ENCODE measurements around the gene CROCC2.

Gene CROCC2

DNA sequence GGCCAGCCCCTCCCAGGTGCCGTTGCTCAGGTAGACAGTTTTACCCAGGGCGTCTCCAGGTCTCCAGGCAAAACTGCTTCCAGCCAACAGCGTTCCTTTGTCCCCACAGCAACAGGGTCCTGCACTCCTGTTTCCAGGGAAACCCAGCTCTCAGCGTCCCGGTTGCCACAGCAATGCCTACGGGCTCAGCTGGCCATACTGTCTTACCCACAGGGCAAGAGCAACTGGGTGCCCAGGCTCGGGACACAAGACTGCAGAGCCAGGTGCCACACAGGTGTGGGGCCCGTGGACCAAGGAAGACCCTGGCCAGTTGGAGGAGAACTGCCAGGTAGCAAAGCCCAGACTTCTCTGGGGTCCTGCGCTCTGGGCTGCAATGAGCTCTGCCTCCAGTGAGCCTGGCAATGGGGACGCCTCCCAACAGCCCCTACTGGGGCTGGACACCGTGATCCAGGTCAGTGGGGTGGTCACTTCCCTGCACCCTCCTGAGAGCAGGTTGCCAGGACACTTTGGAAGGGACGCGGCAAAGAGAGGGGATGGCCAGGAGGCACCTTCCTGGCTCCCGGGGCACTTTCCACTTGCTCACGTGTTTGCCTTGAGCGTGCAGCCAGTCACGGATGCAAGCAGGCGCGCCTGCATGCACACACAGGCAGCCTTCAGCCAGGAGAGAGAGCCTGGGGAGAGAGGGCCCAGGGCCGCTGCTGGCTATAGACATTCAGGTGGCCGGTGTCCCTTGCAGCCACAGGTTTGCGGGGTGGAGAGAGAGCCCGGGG, at the start of gene CROCC2:
Gene CROCC2, plus strand, starts transcription at position 196 of the 770 bp plus-strand sequence. Its CDS starts 178 bp downstream, at position 374.
- no peak for DNase-seq (ENCODE audit: low read depth in 1 of 2, low spot score in 1 of 2)

DNA sequence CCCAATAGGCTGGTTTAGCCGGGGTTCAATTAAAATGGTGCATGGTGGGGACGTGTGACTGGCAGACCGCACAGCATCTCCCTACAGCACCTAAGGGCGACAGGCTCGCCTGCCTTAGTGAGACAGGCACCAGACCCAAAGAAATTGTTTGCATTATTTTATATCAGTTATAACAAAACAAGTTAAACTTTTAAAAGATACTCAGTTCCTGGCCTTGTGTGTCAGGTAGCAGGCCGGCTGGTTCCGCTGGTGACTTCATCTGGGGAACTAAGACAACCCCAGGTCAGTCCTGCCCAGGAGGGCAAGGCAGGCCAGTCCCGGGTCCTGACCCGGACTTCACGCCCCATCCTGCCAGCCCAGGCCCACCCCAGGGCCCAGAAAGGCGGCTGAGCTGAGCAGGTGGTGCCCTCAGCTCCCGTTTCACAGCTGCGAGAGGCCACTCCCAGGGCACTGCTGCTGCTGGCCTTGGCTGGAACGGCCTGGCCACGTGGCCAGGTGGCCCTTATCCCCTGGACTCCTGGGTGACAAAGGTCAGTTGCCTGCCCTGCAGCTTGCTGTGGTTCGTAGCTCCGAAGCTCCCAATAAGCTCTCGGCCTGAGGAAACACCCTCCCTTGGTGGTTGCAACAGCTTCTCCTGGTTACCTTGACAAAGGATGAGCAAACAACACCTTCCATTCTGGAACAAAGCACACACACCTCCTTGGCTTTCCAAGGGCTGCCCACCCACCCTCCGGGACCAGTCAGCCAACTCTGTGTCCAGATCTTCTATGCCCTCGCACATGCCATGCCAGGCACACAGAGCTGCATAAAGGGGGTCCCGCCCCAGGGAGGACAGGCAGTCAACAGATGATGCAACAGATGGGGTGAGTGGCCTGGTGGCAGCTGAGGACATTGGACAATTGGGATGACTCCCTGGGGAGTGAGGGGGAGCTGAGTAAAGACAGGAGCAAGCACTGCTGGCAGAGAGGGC, 48.8 kb upstream of the CROCC2 start:
- DNase-seq (ENCODE audit: low read depth in 1 of 2, low spot score in 1 of 2) = no peak

GRCh38 chr2:240858321-240858720, 47.8 kb upstream of the CROCC2 start:
- no peak for DNase-seq (ENCODE audit: low read depth in 1 of 2, low spot score in 1 of 2)

GRCh38 chr2:240858871-240859270, 47.3 kb upstream of the CROCC2 start:
- no peak for DNase-seq (ENCODE audit: low read depth in 1 of 2, low spot score in 1 of 2)

- DNase-seq (ENCODE audit: low read depth in 1 of 2, low spot score in 1 of 2) = no peak
These were observed 44.6 kb upstream of the CROCC2 start for GRCh38 chr2:240861547-240861946.

GRCh38 chr2:240864475-240864874, 41.7 kb upstream of the CROCC2 start:
- DNase-seq (ENCODE audit: low read depth in 1 of 2, low spot score in 1 of 2) = no peak

DNA sequence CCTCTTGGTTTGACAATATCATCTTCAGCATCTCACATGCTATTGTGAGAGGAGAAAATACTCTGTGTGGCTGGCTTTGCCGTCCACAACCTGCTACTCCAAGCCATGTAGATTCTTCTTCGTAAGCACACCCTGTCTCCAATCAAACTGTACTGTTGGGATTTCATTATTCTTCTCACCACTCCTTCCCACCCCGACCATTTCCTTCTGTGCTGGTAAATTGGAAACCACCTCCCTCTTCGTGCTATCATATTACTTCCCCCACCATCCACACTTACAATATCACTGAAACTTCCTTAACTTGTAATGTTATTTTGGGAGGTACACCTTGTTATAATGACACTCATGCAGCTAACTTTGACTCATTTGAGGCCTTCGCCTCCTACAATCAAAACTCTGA, 40.7 kb upstream of the CROCC2 start:
- no peak for DNase-seq (ENCODE audit: low read depth in 1 of 2, low spot score in 1 of 2)

DNA sequence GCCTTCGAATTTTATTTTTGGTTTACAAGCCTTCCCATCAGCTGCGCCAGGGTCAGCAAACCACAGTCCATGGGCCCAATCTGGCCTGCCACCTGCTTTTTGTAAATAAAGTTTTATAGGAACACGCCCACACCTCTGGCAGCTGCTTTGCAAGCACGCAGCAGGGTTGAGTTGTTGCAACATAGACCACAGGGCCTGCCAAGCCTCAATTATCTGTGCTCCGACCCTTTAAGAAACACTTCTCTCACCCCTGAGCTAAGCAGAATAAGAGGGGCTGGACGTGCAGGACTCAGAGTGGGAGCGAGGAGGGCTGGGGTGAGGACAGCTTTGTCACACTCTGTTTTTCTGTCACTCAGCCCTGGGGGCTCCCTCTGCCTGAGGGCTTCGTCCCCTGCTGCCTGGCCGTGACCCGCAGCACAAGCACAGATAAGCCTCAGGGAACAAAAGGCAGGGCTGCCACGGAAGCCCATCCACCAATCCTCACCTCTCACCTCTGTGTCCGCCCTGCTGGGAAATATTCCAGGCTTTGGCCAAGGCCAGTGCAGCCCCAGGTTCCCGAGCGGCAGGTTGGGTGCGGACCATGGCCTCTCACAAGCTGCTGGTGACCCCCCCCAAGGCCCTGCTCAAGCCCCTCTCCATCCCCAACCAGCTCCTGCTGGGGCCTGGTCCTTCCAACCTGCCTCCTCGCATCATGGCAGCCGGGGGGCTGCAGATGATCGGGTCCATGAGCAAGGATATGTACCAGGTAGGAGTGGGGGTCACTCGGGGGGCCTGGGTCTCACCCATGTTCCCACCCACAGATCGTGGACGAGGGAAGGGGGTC, 37.6 kb upstream of the CROCC2 start, which contains the start of gene AGXT:
Gene AGXT, plus strand, starts transcription at position 539 of the 823 bp plus-strand sequence. Its CDS starts 42 bp downstream, at position 581.
- no peak for DNase-seq (ENCODE audit: low read depth in 1 of 2, low spot score in 1 of 2)

- DNase-seq (ENCODE audit: low read depth in 1 of 2, low spot score in 1 of 2) = no peak
These were observed 36.8 kb upstream of the CROCC2 start for GRCh38 chr2:240869109-240869955.

GRCh38 chr2:240869956-240870875, 35.9 kb upstream of the CROCC2 start:
- DNase-seq (ENCODE audit: low read depth in 1 of 2, low spot score in 1 of 2) = no peak

DNA sequence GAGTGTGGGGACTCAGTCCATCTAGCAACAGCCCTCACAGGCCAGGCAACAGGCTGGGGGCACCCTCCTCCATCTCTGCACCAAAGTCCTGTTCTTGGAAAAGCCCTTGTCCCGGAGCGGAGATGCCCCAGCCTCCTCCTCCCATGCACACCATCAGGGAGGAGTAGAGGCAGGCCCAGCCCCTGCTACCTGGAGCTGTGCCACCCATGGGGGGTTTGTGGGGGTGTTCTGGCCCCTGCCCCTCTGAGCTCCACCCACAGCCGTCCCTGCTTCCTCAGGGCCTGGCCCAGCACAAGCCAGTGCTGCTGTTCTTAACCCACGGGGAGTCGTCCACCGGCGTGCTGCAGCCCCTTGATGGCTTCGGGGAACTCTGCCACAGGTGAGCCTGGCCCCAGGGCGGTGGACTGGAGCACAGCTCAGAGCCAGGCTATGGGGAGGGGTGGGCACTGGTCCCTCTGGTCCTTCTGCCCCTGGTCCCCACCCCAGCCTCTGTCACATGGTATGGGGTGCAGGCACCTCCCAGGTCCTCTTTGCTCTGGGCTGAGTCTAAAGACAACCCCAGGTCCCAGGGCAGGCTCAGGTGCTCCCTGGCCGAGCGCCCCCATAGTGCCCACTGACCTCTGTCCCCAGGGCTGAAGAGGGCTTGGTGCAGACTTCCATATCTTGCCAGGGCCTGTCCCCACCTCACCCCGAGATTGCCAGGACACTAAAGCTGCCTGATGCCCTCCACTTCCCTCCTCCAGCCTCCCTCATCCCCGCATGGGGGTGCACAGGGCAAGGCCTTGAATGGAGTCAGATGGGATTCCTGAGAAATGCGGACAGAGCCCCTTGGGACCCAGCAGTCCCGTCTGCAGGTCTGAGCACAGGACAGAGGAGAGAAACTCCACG, 34.8 kb upstream of the CROCC2 start:
- no peak for DNase-seq (ENCODE audit: low read depth in 1 of 2, low spot score in 1 of 2)

DNA sequence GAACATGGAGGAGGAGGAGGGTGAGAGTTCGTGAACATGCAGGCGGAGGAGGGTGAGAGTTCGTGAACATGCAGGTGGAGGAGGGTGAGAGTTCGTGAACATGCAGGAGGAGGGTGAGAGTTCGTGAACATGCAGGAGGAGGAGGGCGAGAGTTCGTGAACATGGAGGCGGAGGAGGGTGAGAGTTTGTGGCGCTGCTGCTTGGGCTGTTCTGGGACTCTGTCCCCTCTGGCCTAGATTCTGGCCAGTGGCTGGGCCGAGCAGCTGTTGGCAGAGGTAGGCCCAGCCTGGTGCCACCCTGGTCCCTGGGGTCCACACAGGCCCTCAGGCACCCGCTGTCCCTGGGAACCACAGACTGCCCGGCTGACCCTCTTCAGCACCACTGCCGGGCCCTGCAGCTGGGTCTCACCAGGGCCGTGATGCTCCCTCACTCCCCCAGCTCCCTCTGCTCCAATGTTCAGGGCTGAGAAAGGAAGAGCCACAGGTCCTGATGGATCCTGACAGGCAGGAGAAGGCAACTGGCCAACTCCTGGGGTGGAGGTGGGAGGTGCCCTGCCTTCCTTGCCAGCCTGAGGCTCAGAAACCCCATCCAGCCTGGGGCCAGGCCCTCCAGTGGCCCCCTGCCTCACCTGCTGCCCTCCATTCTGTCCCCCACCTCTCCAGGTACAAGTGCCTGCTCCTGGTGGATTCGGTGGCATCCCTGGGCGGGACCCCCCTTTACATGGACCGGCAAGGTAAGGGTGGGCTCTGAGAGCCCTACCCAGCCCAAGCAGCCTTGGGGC, 33.6 kb upstream of the CROCC2 start:
- no peak for DNase-seq (ENCODE audit: low read depth in 1 of 2, low spot score in 1 of 2)

DNA sequence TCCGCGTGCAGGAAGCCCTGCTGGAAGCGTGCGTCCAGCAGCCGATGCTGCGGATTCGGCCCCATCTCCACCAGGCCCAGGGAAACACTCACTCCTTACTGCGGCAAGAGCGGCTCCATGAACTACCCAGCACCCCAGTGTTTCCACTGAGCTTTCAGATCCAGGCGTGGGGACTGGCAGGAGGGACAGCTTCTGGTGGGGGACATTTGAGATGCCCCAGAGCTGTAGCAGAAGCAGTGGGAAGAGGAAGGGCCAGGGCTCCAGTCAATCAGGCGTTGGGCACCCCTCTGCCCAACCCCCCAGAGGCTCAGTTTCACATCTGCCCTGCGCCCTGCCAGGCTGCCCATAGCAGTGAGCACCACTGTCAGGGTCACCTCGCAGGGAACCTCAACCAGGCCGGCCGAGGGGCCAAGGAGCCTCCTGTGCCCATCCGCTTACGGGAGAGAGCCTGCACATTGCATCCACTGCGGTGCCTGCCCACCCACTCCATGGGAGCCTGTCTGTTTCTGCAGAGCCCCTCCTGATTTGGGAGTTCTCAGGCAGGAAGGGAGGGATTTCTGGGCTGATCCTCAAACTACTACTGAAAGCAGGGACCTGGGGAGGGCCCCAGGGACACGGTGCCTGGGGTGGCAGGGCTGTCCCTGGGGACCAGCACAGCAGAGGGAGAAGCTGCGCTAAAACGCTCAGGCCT, 32.9 kb upstream of the CROCC2 start:
- DNase-seq (ENCODE audit: low read depth in 1 of 2, low spot score in 1 of 2) = no peak

DNA sequence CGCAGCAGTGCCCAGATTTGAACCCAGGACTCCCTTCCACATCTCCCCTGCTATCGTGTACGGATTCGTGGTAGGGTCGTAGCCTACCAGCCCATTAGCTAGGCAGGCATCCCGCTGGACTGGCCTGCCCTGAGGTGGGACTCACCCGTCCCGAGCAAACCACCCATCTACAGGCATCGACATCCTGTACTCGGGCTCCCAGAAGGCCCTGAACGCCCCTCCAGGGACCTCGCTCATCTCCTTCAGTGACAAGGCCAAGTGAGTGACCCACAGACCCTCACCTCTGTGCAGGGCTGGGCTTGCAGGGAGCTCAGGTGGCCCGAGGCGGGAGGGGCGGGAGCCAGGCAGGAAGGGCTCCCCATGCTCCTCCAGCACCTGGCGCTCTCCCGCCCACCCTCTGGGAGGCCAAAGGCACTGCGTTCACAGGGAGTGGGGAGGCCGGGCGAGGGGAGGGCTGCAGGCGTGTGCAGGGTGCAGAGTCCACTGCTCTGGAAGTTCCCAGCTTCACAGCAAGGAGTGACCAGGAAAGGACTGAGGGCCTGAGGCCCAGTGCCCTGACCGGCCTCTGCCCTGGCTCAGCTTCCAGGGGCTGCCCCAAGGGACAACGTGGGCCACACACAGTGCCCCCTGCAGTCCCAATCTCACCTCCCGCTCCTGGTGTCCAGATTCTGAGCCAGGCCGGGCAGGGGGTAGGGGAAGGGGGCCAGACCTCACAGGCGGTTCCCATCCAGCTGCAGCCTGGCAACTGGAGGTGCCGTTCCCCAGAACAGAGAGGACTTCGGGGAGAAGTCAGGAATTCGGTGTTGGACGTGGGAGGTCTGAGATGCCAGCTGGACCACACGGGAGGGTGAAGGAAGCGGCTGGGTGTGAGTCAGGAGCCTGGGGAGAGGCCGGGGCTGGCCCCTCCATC, 32.1 kb upstream of the CROCC2 start:
- DNase-seq (ENCODE audit: low read depth in 1 of 2, low spot score in 1 of 2) = no peak

GRCh38 chr2:240874715-240875227, 31.4 kb upstream of the CROCC2 start:
- no peak for DNase-seq (ENCODE audit: low read depth in 1 of 2, low spot score in 1 of 2)
